ENCODE results near the gene MUS81.

GRCh38 chr11:65880844-65881421 lies 20.7 kb downstream of the MUS81 start:
- TF ChIP-seq, protein P1, sequence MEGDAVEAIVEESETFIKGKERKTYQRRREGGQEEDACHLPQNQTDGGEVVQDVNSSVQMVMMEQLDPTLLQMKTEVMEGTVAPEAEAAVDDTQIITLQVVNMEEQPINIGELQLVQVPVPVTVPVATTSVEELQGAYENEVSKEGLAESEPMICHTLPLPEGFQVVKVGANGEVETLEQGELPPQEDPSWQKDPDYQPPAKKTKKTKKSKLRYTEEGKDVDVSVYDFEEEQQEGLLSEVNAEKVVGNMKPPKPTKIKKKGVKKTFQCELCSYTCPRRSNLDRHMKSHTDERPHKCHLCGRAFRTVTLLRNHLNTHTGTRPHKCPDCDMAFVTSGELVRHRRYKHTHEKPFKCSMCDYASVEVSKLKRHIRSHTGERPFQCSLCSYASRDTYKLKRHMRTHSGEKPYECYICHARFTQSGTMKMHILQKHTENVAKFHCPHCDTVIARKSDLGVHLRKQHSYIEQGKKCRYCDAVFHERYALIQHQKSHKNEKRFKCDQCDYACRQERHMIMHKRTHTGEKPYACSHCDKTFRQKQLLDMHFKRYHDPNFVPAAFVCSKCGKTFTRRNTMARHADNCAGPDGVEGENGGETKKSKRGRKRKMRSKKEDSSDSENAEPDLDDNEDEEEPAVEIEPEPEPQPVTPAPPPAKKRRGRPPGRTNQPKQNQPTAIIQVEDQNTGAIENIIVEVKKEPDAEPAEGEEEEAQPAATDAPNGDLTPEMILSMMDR (IDR thresholded peaks at IDR 0.05; ENCODE audit: borderline replicate concordance, extremely low read depth, low read length, poor library complexity, severe bottlenecking) = no peak
- no peak for TF ChIP-seq EZH2 (IDR thresholded peaks at IDR 0.05; ENCODE audit: borderline replicate concordance, low read depth, low read length, severe bottlenecking)
